ENCODE results near the gene SPTB.
"Not testable (repeated sequence)": the region's sequence is repeated elsewhere in the genome, so short reads cannot be mapped to it uniquely, and the experiment has no call there.

The SPTB gene

DNA sequence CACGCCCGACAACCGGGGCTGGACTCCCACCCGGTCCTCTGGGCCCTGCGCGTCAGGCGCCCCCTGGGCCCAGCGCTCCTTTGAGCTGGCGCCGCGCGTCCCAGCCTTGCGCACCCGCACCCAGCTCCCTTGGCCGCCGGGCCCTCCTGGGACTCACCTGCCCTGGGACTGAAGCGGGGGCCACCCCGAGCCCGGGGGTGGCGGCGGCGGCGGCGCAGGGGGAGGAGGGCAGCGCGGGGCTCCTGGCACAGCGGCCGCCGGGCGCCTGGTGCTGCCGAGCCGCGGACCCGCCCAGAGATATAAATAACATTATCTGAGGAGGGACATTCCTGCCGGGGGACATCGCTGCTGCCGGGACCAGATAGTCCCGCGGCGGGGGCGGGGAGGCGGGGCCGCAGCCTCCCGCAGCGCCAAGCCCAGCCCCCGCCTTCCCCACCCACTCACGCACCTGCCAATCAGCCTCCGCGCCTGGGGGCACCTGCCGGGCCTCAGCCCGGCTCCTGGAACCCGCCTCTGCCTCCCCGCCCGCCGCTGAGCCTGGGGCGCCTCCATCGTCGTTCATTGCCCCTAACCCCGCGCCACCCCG lies at the start of gene SPTB:
TSS of gene SPTB (minus strand) at position 273 of the 586 bp plus-strand sequence. CDS start 56,813 bp downstream, outside the sequence.
- no peak for DNase-seq (ENCODE audit: low read depth in 2 of 2)

- DNase-seq (ENCODE audit: low read depth in 2 of 2): no peak
These were observed 49.3 kb upstream of the SPTB start for GRCh38 chr14:64929014-64929359.

DNA sequence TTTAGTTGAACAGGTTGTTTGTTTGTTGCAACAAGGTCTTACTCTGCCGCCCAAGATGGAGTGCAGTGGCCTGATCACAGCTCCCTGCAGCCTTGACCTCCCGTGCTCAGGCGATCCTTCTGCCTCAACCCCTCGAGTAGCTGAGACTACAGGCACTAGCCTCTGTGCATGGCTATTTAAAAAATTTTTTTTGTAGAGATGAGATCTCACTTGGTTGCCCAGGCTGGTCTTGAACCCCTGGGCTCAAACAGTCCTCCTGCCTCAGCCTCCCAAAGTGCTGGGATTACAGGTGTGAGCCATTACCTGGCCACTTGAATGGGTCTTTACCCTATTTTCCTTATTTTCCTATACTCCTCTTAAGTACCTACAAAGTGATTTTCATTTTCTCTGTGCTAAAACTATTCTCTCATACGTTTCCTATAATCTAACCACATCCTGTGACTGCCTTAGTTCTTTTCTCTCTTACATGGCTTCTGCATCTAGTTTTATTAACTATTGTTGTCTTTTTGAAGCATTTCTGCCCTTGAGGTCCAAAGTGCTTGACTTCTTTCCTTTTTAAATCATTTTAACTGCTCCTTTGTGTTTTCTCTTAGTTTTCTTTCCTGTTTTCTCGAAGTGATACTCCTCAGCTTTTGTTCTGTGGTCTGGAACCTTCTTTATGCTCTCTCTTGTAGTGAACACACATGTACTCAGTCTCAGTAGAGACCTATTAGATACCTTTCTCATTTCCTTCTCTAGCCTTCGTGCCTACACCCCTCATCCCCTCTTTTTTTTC lies 48.7 kb upstream of the SPTB start:
- DNase-seq (ENCODE audit: low read depth in 2 of 2): no peak

- DNase-seq (ENCODE audit: low read depth in 2 of 2): no peak
These were observed 47.3 kb upstream of the SPTB start for GRCh38 chr14:64927031-64927430.

GRCh38 chr14:64926398-64926995 lies 46.8 kb upstream of the SPTB start:
- DNase-seq (ENCODE audit: low read depth in 2 of 2): no peak

DNA sequence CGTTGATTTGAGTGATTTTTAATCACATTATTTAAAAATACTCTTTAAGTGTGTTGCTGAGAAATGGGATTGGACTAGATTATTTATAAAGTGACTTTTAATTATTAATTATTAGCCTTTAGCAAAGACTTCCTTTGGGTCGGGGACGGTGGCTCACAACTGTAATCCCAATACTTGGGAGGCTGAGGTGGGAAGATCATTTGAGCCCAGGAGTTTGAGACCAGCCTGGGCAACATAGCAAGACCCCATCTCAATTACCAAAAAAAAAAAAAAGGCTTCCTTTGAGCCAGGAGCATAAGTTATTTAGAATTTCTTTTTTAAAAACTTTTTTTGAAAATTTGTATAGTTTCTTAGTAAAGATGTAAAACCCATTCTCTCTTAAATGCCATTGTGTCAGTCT lies 43.3 kb upstream of the SPTB start:
- no peak for DNase-seq (ENCODE audit: low read depth in 2 of 2)

- DNase-seq (ENCODE audit: low read depth in 2 of 2): no peak
These were observed 40.8 kb upstream of the SPTB start for GRCh38 chr14:64920465-64920864.

DNA sequence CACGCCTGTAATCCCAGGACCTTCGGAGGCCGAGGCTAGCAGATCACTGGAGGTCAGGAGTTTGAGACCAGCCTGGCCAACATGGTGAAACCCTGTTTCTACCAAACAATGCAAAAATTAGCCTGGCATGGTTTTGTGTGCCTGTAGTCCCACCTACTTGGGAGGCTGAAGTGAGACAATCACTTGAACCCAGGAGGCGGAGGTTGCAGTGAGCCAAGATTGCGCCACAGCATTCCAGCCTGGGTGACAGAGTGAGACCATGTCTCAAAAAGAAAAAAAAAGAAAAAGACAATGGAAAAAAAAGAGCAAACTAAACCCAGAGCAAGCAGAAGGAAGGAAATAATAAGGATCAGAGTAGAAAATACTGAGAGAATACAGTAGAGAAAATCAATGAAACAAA lies 39.9 kb upstream of the SPTB start:
- DNase-seq (ENCODE audit: low read depth in 2 of 2): no peak

- DNase-seq (ENCODE audit: low read depth in 2 of 2): no peak
These were observed 39.5 kb upstream of the SPTB start for GRCh38 chr14:64919215-64919614.

- DNase-seq (ENCODE audit: low read depth in 2 of 2): no peak
These were observed 38.5 kb upstream of the SPTB start for GRCh38 chr14:64918216-64918615.

- DNase-seq (ENCODE audit: low read depth in 2 of 2): no peak
These were observed 36.1 kb upstream of the SPTB start for GRCh38 chr14:64915797-64916196.

- DNase-seq (ENCODE audit: low read depth in 2 of 2): no peak
These were observed 35.3 kb upstream of the SPTB start for GRCh38 chr14:64915029-64915424.

DNA sequence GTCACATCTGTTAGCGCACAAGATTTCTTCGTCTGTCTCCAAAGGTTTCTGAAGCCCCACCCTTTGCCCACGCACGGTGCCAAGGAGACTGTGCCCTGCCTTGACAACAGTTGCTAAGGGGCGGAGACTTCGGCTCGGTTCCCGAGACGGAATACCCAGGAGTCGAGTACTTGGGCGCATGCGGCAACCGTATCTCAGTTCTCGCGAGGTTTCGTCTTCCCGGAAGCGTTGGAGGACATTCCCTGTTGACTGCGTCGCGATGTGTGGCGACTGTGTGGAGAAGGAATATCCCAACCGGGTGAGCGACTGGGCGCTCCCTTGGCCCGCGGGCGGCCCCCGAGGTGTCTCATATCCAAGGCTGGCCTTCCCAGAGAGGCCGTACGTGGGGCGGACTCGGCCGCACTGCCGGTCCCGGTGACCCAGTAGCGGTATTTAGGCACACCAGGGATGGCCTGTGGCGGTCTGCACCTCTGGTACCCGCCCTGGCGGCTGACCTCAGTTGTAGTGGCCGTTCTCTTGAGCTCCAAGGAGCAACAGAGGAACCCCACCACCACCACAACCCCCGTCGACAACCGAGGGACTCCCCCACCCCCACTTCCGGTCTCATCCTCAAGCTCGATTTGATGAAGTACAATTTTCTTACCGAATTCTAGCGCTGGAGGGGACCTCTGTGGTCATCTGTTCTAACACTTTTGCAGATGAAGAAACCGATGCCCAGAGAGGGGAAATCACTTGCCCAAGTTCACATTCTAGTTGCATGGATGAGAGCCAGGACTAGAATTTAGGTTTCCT lies 34.7 kb upstream of the SPTB start, which contains the start of gene CHURC1:
TSS of gene CHURC1 (plus strand) at position 219 of the 792 bp plus-strand sequence. CDS start at position 260, 41 bp downstream.
- peak; percentile 92 for DNase-seq (ENCODE audit: low read depth in 2 of 2)

DNA sequence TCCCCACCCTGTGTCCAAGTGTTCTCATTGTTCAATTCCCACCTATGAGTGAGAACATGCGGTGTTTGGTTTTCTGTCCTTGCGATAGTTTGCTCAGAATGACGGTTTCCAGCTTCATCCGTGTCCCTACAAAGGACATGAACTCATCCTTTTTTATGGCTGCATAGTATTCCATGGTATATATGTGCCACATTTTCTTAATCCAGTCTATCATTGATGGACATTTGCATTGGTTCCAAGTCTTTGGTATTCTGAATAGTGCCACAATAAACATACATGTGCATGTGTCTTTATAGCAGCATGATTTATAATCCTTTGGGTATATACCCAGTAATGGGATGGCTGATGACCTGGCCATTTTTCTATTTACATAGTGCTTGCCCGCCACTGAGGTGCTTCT lies 33.8 kb upstream of the SPTB start:
- not testable (repeated sequence) for DNase-seq (ENCODE audit: low read depth in 2 of 2)

DNA sequence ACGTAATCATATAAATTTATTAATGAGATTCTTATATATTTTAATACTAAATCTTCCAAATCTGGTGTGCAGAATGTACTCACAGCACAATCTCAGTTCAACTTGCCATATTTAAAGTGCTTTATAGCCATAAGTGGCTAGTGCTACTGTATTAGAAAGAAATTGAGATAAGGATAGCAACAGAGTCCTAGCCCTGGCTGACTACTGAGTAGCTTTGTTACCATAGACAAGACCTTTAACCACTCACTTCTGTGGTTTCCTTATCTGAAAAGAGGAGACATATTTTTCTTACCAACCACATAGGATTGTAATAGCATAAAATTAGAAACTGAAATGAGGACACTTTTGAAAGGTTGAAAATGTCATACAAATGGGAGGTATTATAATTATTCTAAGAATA lies 32.6 kb upstream of the SPTB start:
- no peak for DNase-seq (ENCODE audit: low read depth in 2 of 2)

DNA sequence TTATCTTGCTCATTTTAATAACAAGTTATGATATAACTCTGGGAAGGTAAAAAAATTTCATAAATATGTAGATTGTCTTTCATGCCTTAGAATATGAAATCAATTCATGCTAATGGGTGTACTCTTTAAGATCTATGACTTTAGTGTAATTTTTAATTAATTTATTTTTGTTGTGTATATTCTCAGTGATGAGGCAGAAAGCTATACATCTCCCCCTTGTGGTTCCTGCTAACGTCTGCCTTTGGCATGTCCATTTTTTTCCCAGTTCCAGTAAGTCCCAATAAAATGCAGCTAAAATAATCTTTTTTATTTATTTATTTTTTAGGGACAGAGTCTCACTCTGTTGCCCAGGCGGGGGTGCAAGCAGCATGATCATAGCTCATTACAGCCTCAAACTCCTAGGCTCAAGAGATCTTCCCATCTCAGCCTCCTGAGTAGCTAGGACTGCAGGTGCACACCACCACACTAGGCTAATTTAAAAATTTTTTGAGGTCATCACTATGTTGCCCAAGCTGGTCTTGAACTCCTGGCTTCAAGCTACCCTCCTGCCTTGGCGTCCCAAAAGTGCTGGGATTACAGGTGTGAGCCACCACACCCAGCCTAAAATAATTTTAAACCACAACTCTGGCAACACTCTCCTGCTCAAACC lies 31.3 kb upstream of the SPTB start:
- no peak for DNase-seq (ENCODE audit: low read depth in 2 of 2)

DNA sequence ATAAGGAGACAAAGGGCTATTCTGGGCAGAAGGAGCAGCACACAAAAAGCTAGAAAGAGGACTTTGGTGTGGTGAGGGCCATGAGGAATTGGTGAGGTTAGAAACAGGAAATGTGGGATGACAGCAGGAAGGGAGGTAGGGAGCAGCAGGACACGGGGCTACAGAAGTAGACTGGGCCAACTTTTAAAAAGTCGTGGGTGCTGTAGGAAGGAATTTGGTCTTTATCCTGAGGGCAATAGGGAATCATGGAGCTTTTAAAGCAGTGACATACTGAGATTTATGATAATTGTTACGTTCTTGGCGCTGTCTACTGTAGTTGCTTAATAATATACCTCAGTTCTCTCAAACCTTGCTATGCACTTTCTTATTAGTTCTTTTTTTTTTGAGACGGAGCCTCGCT lies 26.3 kb upstream of the SPTB start:
- DNase-seq (ENCODE audit: low read depth in 2 of 2): no peak

DNA sequence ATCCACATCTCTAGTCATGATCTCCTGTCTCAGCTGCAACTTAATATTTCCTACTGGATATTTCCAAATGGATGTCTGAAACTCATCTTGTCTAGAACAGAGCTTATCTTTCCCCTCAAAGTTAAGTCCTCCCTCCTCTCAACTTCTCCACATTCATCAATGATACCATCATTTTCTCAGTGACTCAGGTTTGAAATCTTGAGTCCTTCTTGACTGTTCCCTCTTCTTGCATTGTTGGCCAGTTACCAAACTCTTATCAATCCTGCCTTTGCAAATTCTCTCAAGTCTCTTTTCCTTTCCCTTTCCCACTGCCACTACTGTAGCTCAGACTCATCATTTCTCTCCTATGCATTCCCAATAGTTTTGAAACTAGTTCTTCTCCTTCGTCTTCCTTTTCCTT lies 20.3 kb upstream of the SPTB start:
- DNase-seq (ENCODE audit: low read depth in 2 of 2): no peak

DNA sequence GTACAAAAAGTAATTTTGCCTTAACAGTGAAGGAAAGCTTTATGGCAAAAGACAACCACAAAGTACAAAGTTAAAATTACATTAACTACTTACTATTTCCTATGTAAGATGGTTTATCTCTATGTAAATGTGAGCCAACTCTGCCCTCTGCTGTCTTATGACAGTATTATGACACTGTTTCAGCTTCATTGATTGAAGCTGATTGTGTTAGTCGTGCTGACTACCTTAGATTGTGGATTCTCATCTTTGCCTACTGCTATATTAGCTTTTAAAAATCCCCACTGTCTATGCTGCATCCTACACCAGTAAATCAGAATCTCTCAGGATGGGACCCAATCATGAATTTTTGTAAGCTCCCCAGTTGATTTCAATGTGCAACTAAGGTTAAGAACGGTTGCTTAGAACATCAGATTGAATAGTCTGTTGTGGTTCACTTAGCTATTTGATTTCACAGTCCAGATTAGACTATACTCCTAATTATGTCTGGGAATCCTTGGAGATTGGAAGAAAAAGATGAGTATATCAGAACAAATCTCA lies 12.2 kb upstream of the SPTB start:
- DNase-seq (ENCODE audit: low read depth in 2 of 2): peak; percentile 22 to 27

GRCh38 chr14:64891173-64891838 lies 11.6 kb upstream of the SPTB start:
- DNase-seq (ENCODE audit: low read depth in 2 of 2): no peak

GRCh38 chr14:64889352-64889751 lies 9.6 kb upstream of the SPTB start:
- no peak for DNase-seq (ENCODE audit: low read depth in 2 of 2)

All from fibroblast of skin of left biceps (primary cell).